SU-DHL-6 (cell line): Measurements from ENCODE around the gene ANTXR1.

Source experiments
- CTCF ChIP-seq: fragments of 200-600 bp; sonication (generic); IDR thresholded peaks from one replicate; pipeline ENCODE4 v1.5.1; 2017; ENCODE audit warnings: antibody characterized with exemption, mild to moderate bottlenecking, low read length, moderate library complexity; ENCODE audit not compliant: insufficient read depth, poor library complexity, severe bottlenecking
- EZH2phosphoT487 ChIP-seq: fragments of 200-600 bp; sonication (generic), shearing (Covaris generic); conservative IDR thresholded peaks from 2 replicates; pipeline ENCODE4 v1.6.1; 2018; ENCODE audit warnings: mild to moderate bottlenecking, antibody characterized with exemption, low read length, moderate library complexity, mixed read lengths

- no peak for TF ChIP-seq EZH2phosphoT487
- TF ChIP-seq CTCF = no peak
These were observed 120.1 kb downstream of the ANTXR1 start for GRCh38 chr2:69132960-69133590.
